Nephron (organoid): ENCODE results near the gene MTMR1.

ENCODE experiments used
- H3K27ac Mint-ChIP-seq, 3 experiments: 2 replicates each; pipeline ENCODE4 v1.8.0; 2020; ENCODE audit warnings: mixed read lengths in 3 of 3, mild to moderate bottlenecking in 2 of 3, moderate library complexity in 1 of 3
- H3K27me3 Mint-ChIP-seq: 2 replicates; pipeline ENCODE4 v1.8.0; 2021; ENCODE audit warnings: low read depth, mild to moderate bottlenecking, moderate library complexity, mixed read lengths
- H3K36me3 Mint-ChIP-seq: 2 replicates; pipeline ENCODE4 v1.8.0; 2020; ENCODE audit warnings: low read depth, mixed read lengths
- H3K4me1 Mint-ChIP-seq: 2 replicates; pipeline ENCODE4 v1.8.0; 2020; ENCODE audit warnings: mixed read lengths
- H3K4me3 Mint-ChIP-seq, 3 experiments: 2 replicates each; pipeline ENCODE4 v1.8.0; 2020; ENCODE audit warnings: mild to moderate bottlenecking in 3 of 3, mixed read lengths in 3 of 3, moderate library complexity in 2 of 3
- H3K9me3 Mint-ChIP-seq: 2 replicates; pipeline ENCODE4 v1.8.0; 2020; ENCODE audit warnings: mixed read lengths
- TF ChIP-seq, protein P1 (sequence below), 3 experiments: fragments of 200-600 bp; sonication (generic); IDR thresholded peaks; one replicate each; pipeline ENCODE4 v1.5.0; 2021; ENCODE audit warnings: antibody characterized with exemption in 3 of 3; ENCODE audit not compliant: unreplicated experiment in 3 of 3

The MTMR1 gene

DNA sequence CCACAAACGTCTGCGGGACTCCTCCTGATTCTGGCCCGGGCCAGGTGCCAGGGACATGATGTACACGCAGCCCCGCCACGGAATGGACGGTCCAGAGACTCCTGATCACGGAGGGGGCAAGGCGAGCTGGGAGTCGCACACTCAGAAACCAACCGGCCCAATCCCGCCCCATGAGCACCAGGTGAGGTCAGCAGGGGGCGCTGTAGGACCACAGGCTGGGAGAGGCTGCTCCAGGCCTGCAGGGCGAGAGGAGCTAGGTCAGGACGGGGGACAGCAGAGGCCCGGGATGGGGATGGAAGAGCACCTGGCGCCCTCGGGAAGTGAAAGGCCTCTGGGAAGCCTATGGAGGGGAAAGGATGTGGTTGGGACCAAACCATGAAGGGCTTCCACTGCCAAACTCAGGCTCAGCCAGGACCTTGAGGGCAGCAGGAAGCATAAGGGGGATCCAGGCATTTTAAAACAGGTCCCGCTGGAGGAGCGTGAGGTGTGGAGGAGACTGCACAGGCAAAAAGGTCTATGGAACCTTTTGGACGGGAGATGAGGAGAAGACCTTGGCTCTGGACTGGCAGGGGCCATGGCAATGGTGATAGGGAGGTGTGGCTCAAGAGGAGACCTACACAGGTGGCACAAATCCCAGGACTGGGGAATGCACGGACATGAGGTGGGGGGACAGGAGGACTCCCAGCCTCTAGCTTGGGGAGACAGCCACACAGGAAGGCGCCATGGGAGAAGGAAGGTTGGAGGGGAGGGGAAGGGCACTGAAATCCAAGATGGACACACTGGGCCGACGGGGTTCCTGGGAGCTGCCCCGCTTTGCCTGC is 79.2 kb downstream of the MTMR1 start:
- Mint-ChIP-seq H3K9me3 (peaks cover 15% of the 10 kb centered on the region), H3K4me3 (no peak overlapping the region), H3K27me3 (no peaks in the 10 kb centered on the region), H3K27ac (no peak overlapping the region), H3K4me1 (no peaks in the 10 kb centered on the region), H3K36me3 (peaks cover 13% of the 10 kb centered on the region)
- TF ChIP-seq, protein P1, sequence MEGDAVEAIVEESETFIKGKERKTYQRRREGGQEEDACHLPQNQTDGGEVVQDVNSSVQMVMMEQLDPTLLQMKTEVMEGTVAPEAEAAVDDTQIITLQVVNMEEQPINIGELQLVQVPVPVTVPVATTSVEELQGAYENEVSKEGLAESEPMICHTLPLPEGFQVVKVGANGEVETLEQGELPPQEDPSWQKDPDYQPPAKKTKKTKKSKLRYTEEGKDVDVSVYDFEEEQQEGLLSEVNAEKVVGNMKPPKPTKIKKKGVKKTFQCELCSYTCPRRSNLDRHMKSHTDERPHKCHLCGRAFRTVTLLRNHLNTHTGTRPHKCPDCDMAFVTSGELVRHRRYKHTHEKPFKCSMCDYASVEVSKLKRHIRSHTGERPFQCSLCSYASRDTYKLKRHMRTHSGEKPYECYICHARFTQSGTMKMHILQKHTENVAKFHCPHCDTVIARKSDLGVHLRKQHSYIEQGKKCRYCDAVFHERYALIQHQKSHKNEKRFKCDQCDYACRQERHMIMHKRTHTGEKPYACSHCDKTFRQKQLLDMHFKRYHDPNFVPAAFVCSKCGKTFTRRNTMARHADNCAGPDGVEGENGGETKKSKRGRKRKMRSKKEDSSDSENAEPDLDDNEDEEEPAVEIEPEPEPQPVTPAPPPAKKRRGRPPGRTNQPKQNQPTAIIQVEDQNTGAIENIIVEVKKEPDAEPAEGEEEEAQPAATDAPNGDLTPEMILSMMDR (IDR thresholded peaks at IDR 0.05; ENCODE audit: unreplicated experiment in 3 of 3): peak; percentile 53 to 65 (median 55)

DNA sequence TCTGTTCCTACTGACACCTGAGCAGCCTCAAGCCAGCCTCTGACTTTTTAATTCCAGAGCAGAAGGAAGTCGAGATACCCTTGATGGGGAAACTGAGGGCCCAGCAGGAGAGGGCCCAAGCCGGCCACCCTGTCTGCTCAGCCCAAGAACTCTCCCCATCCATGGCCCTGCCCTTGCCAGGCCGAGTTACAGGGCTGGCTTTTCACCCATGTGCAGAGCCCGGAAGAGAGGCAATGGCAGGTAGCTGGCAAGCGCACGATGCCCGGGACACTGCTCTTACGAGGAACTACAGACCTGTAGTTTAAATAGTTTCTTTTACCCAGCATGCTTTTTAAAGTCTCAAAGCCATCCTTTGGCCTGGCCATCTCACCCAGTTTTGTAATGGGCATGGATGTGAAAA is 79.9 kb downstream of the MTMR1 start:
- TF ChIP-seq, protein P1 (IDR thresholded peaks at IDR 0.05; ENCODE audit: unreplicated experiment in 3 of 3): no peak
- Mint-ChIP-seq H3K27me3 (no peaks in the 10 kb centered on the region), H3K4me3 (no peak overlapping the region), H3K36me3 (peaks cover 13% of the 10 kb centered on the region), H3K4me1 (no peaks in the 10 kb centered on the region), H3K27ac (no peak overlapping the region), H3K9me3 (peaks cover 15% of the 10 kb centered on the region)

DNA sequence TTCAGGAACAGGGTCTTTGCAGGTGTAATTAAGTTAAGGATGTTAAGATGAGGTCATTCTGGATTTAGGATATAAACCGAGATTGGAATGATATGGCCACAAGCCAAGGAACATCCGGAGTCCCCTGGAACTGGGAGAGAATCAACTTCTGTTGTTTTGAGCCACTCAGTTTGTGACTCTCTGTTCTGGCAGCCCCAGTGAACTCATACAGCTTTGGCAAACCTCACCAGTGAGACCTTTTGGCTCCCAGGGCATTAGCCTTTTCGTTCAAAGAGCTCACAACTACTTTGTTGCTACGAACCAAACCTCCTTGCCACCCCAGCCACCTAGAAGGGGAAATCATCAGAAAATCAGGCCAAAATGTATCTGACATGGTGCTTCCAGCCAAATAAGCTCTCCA is 80.4 kb downstream of the MTMR1 start:
- TF ChIP-seq, protein P1 (IDR thresholded peaks at IDR 0.05; ENCODE audit: unreplicated experiment in 3 of 3): no peak
- H3K4me1 Mint-ChIP-seq: no peaks in the 10 kb centered on the region
- H3K36me3 Mint-ChIP-seq: peaks cover 13% of the 10 kb centered on the region
- H3K9me3 Mint-ChIP-seq: peaks cover 15% of the 10 kb centered on the region
- H3K4me3 Mint-ChIP-seq: no peak overlapping the region
- H3K27me3 Mint-ChIP-seq: no peaks in the 10 kb centered on the region
- no peak overlapping the region for H3K27ac Mint-ChIP-seq

DNA sequence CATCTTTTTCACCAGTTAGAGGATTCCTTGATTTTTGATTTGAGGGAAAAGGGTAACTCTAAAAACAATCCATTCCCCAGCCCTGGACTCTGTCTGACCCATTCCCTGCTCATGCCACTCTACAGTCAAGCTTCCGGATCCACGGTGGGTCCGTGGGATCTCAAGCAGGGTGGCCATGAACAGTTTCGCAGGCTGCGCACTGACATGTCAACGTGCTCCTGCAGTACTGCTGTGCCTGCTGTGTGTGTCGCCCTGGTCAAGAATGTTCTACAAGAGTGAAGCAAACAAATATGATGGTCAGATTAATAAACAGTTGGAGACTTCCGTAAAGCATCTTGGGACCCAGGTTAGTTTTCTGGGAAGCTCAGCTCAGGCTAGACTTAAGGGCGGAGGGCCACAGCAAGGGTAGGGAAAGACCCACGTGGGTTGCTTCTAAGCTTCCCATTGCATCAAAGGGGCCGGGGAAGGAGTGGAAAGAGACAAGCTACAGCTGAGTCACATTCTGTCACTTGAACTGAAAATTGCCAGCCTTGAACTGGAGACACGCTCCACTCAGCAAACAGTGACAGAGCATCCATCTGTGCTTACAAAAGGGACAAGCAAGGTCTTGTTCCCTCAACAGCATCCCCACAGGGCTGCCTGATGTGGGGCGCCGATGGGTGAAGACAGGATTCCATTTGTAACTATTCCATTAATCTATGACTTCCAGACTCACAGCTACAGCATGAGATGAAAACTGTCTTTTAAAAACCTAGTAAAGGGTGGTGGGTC is 81.8 kb downstream of the MTMR1 start:
- H3K9me3 Mint-ChIP-seq: peaks cover 15% of the 10 kb centered on the region
- H3K27me3 Mint-ChIP-seq: no peaks in the 10 kb centered on the region
- peaks cover 13% of the 10 kb centered on the region for H3K36me3 Mint-ChIP-seq
- H3K4me1 Mint-ChIP-seq: no peaks in the 10 kb centered on the region
- TF ChIP-seq, protein P1 (IDR thresholded peaks at IDR 0.05; ENCODE audit: unreplicated experiment in 3 of 3): no peak
- no peak overlapping the region for H3K27ac Mint-ChIP-seq
- no peak overlapping the region for H3K4me3 Mint-ChIP-seq

DNA sequence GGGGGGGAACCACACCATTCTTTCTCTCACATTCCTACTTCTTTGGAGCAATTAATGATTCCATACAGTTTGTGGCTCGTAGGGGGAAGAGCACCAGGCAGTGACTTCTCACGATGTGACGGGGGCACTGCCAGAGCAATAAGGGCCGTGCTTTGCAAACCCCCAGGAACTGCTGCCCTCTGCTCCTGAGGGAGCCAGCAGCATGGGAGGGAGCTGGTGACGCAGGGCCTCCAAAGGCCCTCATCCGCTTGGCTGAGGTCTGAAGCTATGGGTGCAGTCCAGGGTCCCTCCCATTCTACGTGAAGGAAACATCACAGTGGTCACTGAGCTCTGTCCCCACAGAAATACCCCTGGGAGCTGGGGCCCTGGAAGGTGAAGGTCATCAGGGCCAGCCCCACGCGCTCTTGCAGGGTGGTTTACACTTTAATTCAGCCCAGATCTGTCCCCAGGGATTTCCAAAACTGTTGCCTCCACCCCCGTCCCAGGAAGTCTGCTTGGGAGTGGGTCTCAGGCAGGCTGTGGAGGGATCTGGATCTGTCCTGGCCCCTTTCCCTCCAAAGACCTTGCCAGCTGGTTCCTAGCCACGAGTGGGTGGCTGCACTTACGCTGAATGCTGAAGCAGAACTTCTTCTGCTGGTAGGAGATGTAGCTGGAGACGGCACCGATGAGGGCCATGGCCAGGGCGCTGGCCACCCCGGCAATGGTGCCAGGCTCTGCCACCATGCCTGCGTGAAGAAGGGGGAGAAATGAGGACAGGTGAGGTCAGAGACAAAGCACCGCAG is 82.6 kb downstream of the MTMR1 start:
- no peaks in the 10 kb centered on the region for H3K27me3 Mint-ChIP-seq
- peaks cover 15% of the 10 kb centered on the region for H3K9me3 Mint-ChIP-seq
- H3K4me3 Mint-ChIP-seq: no peak overlapping the region
- no peak overlapping the region for H3K27ac Mint-ChIP-seq
- H3K4me1 Mint-ChIP-seq: no peaks in the 10 kb centered on the region
- peaks cover 13% of the 10 kb centered on the region for H3K36me3 Mint-ChIP-seq
- TF ChIP-seq, protein P1 (IDR thresholded peaks at IDR 0.05; ENCODE audit: unreplicated experiment in 3 of 3): no peak
